Vagina (tissue), 2 donors: ENCODE measurements around the gene GRIN1.

ENCODE experiments used
- CTCF ChIP-seq, 3 experiments: fragments of 450-650 bp in 2 of 3; fragments of 200-600 bp in 1 of 3; sonication (generic) in 1 of 3; IDR thresholded peaks; one replicate each; pipeline ENCODE4 v1.5.1; 2017 to 2019; ENCODE audit warnings: antibody characterized with exemption in 3 of 3, mild to moderate bottlenecking in 2 of 3, moderate library complexity in 2 of 3
- POLR2A ChIP-seq, 2 donors: fragments of 450-650 bp; IDR thresholded peaks; one replicate each; pipeline ENCODE4 v1.6.1; 2017; ENCODE audit warnings: antibody characterized with exemption in 2 of 2, mild to moderate bottlenecking in 2 of 2, moderate library complexity in 2 of 2
- POLR2AphosphoS5 ChIP-seq, 2 donors: sonication (generic); formaldehyde crosslinking; IDR thresholded peaks; one replicate each; pipeline ENCODE4 v1.9.0; 2017; ENCODE audit warnings: antibody characterized with exemption in 2 of 2, mild to moderate bottlenecking in 2 of 2, low read depth in 1 of 2; ENCODE audit not compliant: insufficient read depth in 1 of 2

- TF ChIP-seq POLR2AphosphoS5 (IDR thresholded peaks at IDR 0.05; ENCODE audit: insufficient read depth in 1 of 2, low read depth in 1 of 2) (no peak), POLR2A (IDR thresholded peaks at IDR 0.05) (no peak), CTCF (IDR thresholded peaks at IDR 0.05) (no peak)
These were observed 25.4 kb upstream of the GRIN1 start for GRCh38 chr9:137113385-137114159.
